Loucy (cell line): ENCODE measurements around the gene ASCC1.

Experiments
- H2AFZ ChIP-seq: fragments of 200-600 bp; sonication (generic); 2 replicates; pipeline ENCODE4 v1.6.0; 2016; ENCODE audit warnings: antibody characterized with exemption, mild to moderate bottlenecking, low read length, moderate library complexity
- H3F3A ChIP-seq: fragments of 200-600 bp; 2 replicates; pipeline ENCODE4 v1.6.0; 2016; ENCODE audit warnings: antibody characterized with exemption, low read depth, mild to moderate bottlenecking
- H3K27me3 ChIP-seq: fragments of 200-600 bp; sonication (generic); 2 replicates; pipeline ENCODE4 v1.6.1; 2014; ENCODE audit warnings: low read length, mild to moderate bottlenecking; ENCODE audit not compliant: insufficient read depth, poor library complexity, severe bottlenecking
- H3K36me3 ChIP-seq: fragments of 200-600 bp; sonication (generic); 2 replicates; pipeline ENCODE4 v1.6.1; 2016; ENCODE audit warnings: low read length; ENCODE audit not compliant: insufficient read depth
- H3K4me1 ChIP-seq: fragments of 200-600 bp; sonication (generic); 2 replicates; pipeline ENCODE4 v1.5.1; 2014; ENCODE audit warnings: low read length, mild to moderate bottlenecking; ENCODE audit not compliant: insufficient read depth, poor library complexity, severe bottlenecking
- H3K4me2 ChIP-seq: fragments of 200-600 bp; sonication (generic); 2 replicates; pipeline ENCODE4 v1.6.0; 2014; ENCODE audit warnings: antibody characterized with exemption, low read length, low read depth, mild to moderate bottlenecking; ENCODE audit not compliant: poor library complexity, severe bottlenecking
- H3K4me3 ChIP-seq: fragments of 200-600 bp; sonication (generic); 2 replicates; pipeline ENCODE4 v1.5.1; 2014; ENCODE audit warnings: low read length, mild to moderate bottlenecking, mixed read lengths; ENCODE audit not compliant: poor library complexity, severe bottlenecking
- H3K79me2 ChIP-seq: fragments of 200-600 bp; sonication (generic); 2 replicates; pipeline ENCODE4 v1.6.1; 2014; ENCODE audit warnings: low read length; ENCODE audit not compliant: insufficient read depth
- H3K9ac ChIP-seq: fragments of 200-600 bp; sonication (generic); 2 replicates; pipeline ENCODE4 v1.6.0; 2014; ENCODE audit warnings: mild to moderate bottlenecking, low read depth, low read length, moderate library complexity; ENCODE audit not compliant: poor library complexity, severe bottlenecking
- H3K9me2 ChIP-seq: fragments of 200-600 bp; sonication (generic); replicated peaks from 2 replicates; pipeline ENCODE4 v1.6.1; 2016; ENCODE audit warnings: low read depth, low read length, mixed read lengths
- H3K9me3 ChIP-seq: fragments of 200-600 bp; sonication (generic); 2 replicates; pipeline ENCODE4 v1.6.1; 2014; ENCODE audit warnings: mild to moderate bottlenecking, antibody characterized with exemption, low read length, low read depth; ENCODE audit not compliant: insufficient read depth
- H4K20me1 ChIP-seq: fragments of 200-600 bp; sonication (generic); 2 replicates; pipeline ENCODE4 v1.6.0; 2014; ENCODE audit warnings: antibody characterized with exemption, low read length, mild to moderate bottlenecking; ENCODE audit not compliant: insufficient read depth, poor library complexity, severe bottlenecking
- EZH2phosphoT487 ChIP-seq: fragments of 200-600 bp; IDR thresholded peaks from 2 replicates; pipeline ENCODE4 v1.6.1; 2018; ENCODE audit warnings: antibody characterized with exemption, mild to moderate bottlenecking, moderate library complexity, borderline replicate concordance
- TF ChIP-seq, protein P1 (sequence below): fragments of 200-600 bp; sonication (generic); conservative IDR thresholded peaks from 2 replicates; pipeline ENCODE4 v1.5.1; 2014; ENCODE audit warnings: mild to moderate bottlenecking, antibody characterized with exemption, low read length

The ASCC1 gene

GRCh38 chr10:72105098-72105475 lies 111.0 kb downstream of the ASCC1 start:
- no peak overlapping the region for H2AFZ ChIP-seq
- H3K9me2 ChIP-seq = no peaks in the 10 kb centered on the region
- H3K79me2 ChIP-seq = no peaks in the 10 kb centered on the region
- no peaks in the 10 kb centered on the region for H4K20me1 ChIP-seq
- H3K9me3 ChIP-seq = no peaks in the 10 kb centered on the region
- no peak for TF ChIP-seq EZH2phosphoT487
- TF ChIP-seq, protein P1, sequence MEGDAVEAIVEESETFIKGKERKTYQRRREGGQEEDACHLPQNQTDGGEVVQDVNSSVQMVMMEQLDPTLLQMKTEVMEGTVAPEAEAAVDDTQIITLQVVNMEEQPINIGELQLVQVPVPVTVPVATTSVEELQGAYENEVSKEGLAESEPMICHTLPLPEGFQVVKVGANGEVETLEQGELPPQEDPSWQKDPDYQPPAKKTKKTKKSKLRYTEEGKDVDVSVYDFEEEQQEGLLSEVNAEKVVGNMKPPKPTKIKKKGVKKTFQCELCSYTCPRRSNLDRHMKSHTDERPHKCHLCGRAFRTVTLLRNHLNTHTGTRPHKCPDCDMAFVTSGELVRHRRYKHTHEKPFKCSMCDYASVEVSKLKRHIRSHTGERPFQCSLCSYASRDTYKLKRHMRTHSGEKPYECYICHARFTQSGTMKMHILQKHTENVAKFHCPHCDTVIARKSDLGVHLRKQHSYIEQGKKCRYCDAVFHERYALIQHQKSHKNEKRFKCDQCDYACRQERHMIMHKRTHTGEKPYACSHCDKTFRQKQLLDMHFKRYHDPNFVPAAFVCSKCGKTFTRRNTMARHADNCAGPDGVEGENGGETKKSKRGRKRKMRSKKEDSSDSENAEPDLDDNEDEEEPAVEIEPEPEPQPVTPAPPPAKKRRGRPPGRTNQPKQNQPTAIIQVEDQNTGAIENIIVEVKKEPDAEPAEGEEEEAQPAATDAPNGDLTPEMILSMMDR = no peak
- H3K27me3 ChIP-seq = no peaks in the 10 kb centered on the region
- 0 out of 2 replicates have a peak, but pooled peaks cover 4% of the 10 kb centered on the region for H3F3A ChIP-seq
- no peak overlapping the region for H3K9ac ChIP-seq
- no peak overlapping the region for H3K4me3 ChIP-seq
- H3K36me3 ChIP-seq = peaks cover 25% of the 10 kb centered on the region; the same call in 1 of the 2 replicates
- H3K4me2 ChIP-seq = no peak overlapping the region
- H3K4me1 ChIP-seq = peaks cover 24% of the 10 kb centered on the region

- Histone ChIP-seq H3K27me3 (no peaks in the 10 kb centered on the region), H3K79me2 (no peaks in the 10 kb centered on the region), H2AFZ (no peak overlapping the region), H3K4me2 (no peak overlapping the region), H3K9me3 (no peaks in the 10 kb centered on the region), H4K20me1 (no peaks in the 10 kb centered on the region), H3K9ac (no peak overlapping the region), H3K9me2 (no peaks in the 10 kb centered on the region), H3K4me1 (peaks cover 24% of the 10 kb centered on the region), H3F3A (0 out of 2 replicates have a peak, but pooled peaks cover 4% of the 10 kb centered on the region), H3K4me3 (no peak overlapping the region), H3K36me3 (peaks cover 30% of the 10 kb centered on the region; the same call in 1 of the 2 replicates)
- TF ChIP-seq, protein P1 = no peak
- no peak for TF ChIP-seq EZH2phosphoT487
Measured at GRCh38 chr10:72104472-72105097, 111.5 kb downstream of the ASCC1 start.

DNA sequence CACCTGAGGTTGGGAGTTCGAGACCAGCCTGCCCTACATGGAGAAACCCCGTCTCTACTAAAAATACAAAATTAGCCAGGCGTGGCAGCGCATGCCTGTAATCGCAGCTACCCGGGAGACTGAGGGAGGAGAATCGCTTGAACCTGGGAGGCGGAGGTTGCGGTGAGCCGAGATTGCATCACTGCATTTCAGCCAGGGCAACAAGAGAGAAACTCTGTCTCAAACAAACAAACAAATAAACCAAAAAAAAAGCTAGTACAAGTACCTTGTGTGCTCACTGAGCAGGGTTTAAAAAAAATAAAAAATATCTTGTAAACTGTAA lies 116.5 kb downstream of the ASCC1 start:
- Histone ChIP-seq H3K9ac (no peak overlapping the region), H4K20me1 (no peaks in the 10 kb centered on the region), H3K9me3 (no peaks in the 10 kb centered on the region), H3F3A (no peaks in the 10 kb centered on the region; the same call in 1 of the 2 replicates), H3K4me2 (no peak overlapping the region), H3K27me3 (no peaks in the 10 kb centered on the region), H3K4me3 (no peak overlapping the region), H3K36me3 (peaks cover 53% of the 10 kb centered on the region), H3K9me2 (no peaks in the 10 kb centered on the region), H3K4me1 (peaks cover 6% of the 10 kb centered on the region), H3K79me2 (no peaks in the 10 kb centered on the region), H2AFZ (no peak overlapping the region)
- TF ChIP-seq, protein P1 = no peak
- TF ChIP-seq EZH2phosphoT487 = no peak
